Adipose tissue (tissue), 3 donors: ENCODE results near the gene HMX2. TPM values are rescaled to one million over a fixed set of nuclear protein-coding genes. Genes with fewer than 3 reads are reported as not detected.

Experiments used
- H3K27ac ChIP-seq: one replicate; pipeline ENCODE4 v1.5.1; 2013; ENCODE audit warnings: low read depth, low read length
- WGBS, 3 donors: extraction: QIAGEN DNeasy Blood & Tissue Kit; methylation state at CpG; one replicate each; pipeline ENCODE4 v1.1.7; 2013; 5-methylcytosine and 5-hydroxymethylcytosine counted together
- polyA plus RNA-seq, 3 donors: library from polyadenylated mRNA; stranded (reverse); fragments of 200-250 nt; gene quantifications; one replicate each; pipeline ENCODE4 v1.2.3, GENCODE V29; 2013
- donor health status: healthy with polysubstance abuse.
- donor health status: Bipolar disorder and iron deficiency.
- donor health status: healthy.

The HMX2 gene
- polyA plus RNA-seq, 3 donors: 0.03 TPM; not detected in 2

- H3K27ac ChIP-seq: no peak overlapping the region
- 2 to 3% (median 2%) methylated on average over 46 to 59 of the region's 59 CpGs for WGBS, 3 donors
Measured at GRCh38 chr10:123136221-123136805, 11.6 kb upstream of the HMX2 start.

- WGBS, 3 donors: 2 to 8% (median 3%) methylated on average over 78 to 83 of the region's 83 CpGs
- no peak overlapping the region for H3K27ac ChIP-seq
Measured at GRCh38 chr10:123136806-123137642, 10.9 kb upstream of the HMX2 start.

GRCh38 chr10:123139165-123139520 lies 8.8 kb upstream of the HMX2 start:
- 11 to 27% (median 17%) methylated on average over 7 of the region's 7 CpGs for WGBS, 3 donors
- H3K27ac ChIP-seq: no peak overlapping the region

- WGBS, 3 donors: 5 to 22% (median 13%) methylated on average over 32 of the region's 32 CpGs
- H3K27ac ChIP-seq: no peak overlapping the region
Measured at GRCh38 chr10:123139521-123140163, 8.3 kb upstream of the HMX2 start.

- 5 to 20% (median 6%) methylated on average over 42 to 43 of the region's 43 CpGs for WGBS, 3 donors
- no peak overlapping the region for H3K27ac ChIP-seq
Measured at GRCh38 chr10:123140164-123140982, 7.6 kb upstream of the HMX2 start.

- H3K27ac ChIP-seq: no peak overlapping the region
- 5 to 22% (median 11%) methylated on average over 6 of the region's 6 CpGs for WGBS, 3 donors
Measured at GRCh38 chr10:123140983-123141390, 6.9 kb upstream of the HMX2 start.

GRCh38 chr10:123141791-123142700 lies 5.9 kb upstream of the HMX2 start:
- WGBS, 3 donors: 4 to 15% (median 9%) methylated on average over 31 to 38 of the region's 38 CpGs
- H3K27ac ChIP-seq: no peak overlapping the region

- 2 to 4% (median 4%) methylated on average over 30 to 33 of the region's 33 CpGs for WGBS, 3 donors
Measured at GRCh38 chr10:123142701-123143161, 5.2 kb upstream of the HMX2 start.

GRCh38 chr10:123143162-123143824 lies 4.6 kb upstream of the HMX2 start:
- WGBS, 3 donors: 5 to 7% (median 7%) methylated on average over 33 of the region's 33 CpGs
- H3K27ac ChIP-seq: no peak overlapping the region

More at GRCh38 chr10:123142701-123143161, 5.2 kb upstream of the HMX2 start:
- no peak overlapping the region for H3K27ac ChIP-seq

- 9 to 15% (median 14%) methylated on average over 10 of the region's 10 CpGs for WGBS, 3 donors
Measured at GRCh38 chr10:123143825-123144168, 4.1 kb upstream of the HMX2 start.

GRCh38 chr10:123144697-123145541 lies 3.0 kb upstream of the HMX2 start:
- 2 to 3% (median 3%) methylated on average over 29 of the region's 29 CpGs for WGBS, 3 donors
- H3K27ac ChIP-seq: no peak overlapping the region

More at GRCh38 chr10:123143825-123144168, 4.1 kb upstream of the HMX2 start:
- no peak overlapping the region for H3K27ac ChIP-seq

- WGBS, 3 donors: 6 to 7% (median 6%) methylated on average over 14 of the region's 14 CpGs
- no peak overlapping the region for H3K27ac ChIP-seq
Measured at GRCh38 chr10:123145542-123146012, 2.4 kb upstream of the HMX2 start.

GRCh38 chr10:123146013-123146893 lies 1.7 kb upstream of the HMX2 start:
- WGBS, 3 donors: 2 to 3% (median 3%) methylated on average over 56 to 59 of the region's 59 CpGs

GRCh38 chr10:123146894-123147634 lies 872 bp upstream of the HMX2 start:
- 11 to 13% (median 13%) methylated on average over 24 of the region's 24 CpGs for WGBS, 3 donors
- no peak overlapping the region for H3K27ac ChIP-seq

More at GRCh38 chr10:123146013-123146893, 1.7 kb upstream of the HMX2 start:
- no peak overlapping the region for H3K27ac ChIP-seq
